HG02870 (cell line): ENCODE data around the gene COL25A1.
"Not testable (repeated sequence)": the region's sequence is repeated elsewhere in the genome, so short reads cannot be mapped to it uniquely, and the experiment has no call there.

ENCODE experiments used
- ATAC-seq: cut with Tn5 transposase; IDR thresholded peaks from one replicate; pipeline ENCODE4 v1.9.1; 2021; ENCODE audit warnings: mild to moderate bottlenecking, moderate library complexity; ENCODE audit not compliant: unreplicated experiment

Gene COL25A1

DNA sequence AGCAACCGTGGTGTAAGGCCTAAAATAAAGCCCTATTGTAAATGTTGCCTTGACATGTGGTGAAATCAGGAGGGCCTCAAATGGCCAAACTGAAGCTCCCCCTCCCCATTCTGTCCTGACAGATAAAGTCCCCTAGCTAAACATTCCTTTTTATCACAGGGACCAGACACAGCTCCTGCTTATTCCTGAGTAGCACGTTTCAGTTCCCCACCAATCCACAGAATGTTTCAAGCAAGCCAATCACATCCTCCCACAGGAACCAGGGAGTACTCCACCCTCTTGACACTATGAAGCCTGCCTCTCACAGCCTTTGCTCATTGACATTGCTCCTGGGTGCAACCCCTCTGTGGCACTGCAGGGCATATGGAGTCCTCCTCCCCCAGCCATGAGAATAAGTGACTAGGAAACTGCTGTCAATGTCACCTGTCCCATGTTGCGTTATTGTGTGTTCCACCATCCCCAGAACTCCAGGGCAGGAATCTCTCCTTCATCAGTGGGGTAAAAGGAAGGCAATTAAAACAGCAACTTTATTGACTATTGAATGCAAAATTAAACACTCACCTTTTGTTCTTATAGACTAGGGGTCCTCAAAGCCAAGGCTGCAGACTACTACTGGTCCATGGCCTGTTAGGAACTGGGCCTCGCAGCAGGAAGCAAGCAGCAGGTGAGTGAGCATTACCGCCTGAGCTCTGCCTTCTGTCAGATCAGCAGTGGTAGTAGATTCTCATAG lies 128.1 kb downstream of the COL25A1 start:
- no peak for ATAC-seq

DNA sequence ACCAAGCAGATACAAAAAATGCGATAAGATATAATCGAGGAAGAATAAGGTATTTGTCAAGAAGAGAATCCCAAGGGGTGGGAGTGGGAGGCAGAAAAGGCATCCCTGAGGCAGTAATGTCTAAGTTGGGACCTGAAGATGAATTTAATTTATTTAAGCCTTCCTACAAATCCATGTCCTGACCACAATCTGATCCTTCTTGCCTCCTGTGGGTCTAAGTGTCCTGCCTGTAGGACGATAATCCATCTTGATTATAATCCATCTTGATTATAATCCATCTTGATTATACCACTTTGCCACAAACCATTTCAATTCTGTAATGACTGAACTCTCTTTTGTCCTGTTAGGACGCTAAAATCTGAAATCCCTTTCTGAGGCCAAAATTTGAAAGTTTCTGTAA lies 130.2 kb downstream of the COL25A1 start:
- no peak for ATAC-seq

DNA sequence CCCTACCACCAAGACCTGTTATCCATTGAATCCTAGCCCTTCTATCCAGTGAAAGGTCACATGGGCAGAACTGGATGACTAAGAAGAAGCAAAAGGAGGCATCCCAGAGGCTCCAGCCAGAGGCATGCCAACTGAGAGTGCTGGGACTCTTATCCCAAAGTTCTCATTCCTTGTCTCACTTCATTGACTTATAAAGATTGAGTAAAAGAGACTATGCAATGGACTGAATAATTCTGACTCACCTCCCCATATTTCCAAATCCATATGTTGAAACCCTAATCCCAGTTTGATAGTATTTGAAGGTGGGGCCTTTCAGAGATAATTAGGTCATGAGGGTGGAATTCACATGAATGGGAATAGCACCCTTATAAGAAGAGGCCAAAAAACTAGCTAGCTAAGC lies 131.4 kb downstream of the COL25A1 start:
- ATAC-seq, result no peak

DNA sequence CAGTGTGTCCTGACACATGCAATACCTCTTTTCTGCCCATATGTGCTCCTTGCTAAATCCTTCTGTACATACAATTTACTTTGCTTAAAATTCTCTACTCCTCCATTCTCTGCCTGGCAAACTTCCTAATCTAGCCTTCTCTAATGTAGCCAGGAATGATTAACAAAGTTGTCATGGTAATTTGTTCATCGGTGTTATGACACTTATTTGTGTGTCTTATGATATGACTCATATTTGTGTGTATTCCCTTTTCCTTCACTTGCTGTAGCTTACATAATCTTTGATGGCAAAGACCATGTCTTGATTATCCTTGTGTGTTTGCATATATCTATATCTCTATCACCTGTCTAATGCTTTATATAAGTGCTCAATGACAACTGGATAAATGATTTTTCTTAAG lies 133.3 kb downstream of the COL25A1 start:
- ATAC-seq, result no peak

DNA sequence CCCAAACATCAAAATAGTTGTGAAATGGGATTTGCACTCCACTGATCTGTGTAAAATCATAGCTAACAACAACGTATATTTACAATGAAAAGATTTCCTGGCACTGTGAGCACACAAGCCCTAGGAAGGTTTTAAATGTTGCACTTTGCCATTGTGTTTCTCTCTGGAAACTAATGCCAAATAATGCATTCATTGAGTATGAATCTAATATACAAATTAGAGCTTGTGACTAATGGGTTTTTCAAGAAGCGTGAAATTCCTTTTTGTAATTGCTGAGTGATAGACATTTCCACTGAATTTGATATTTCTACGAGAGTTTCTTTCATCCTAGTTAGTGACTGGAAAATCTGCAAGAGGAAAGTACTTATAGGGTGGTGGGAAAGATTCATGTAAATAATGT lies 135.9 kb downstream of the COL25A1 start:
- no peak for ATAC-seq

DNA sequence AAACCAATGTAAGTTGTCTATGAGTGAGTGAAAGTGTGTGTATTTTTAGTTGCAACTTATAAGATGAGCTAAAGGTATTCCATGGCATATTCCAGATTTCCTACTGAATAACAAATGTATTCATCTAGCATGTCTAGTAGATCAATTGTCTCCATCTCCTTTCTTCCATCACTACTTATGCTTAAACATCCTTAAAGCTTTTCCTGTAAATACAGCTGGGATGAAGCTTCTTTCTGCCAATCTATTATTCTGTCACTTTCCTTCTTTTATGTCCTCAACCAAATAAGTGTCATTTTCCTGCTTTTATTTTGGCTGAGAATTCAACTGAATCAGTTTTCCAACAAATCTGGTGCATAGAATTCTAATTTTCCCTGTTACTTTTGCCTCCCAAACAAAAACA lies 136.3 kb downstream of the COL25A1 start:
- ATAC-seq, result no peak

DNA sequence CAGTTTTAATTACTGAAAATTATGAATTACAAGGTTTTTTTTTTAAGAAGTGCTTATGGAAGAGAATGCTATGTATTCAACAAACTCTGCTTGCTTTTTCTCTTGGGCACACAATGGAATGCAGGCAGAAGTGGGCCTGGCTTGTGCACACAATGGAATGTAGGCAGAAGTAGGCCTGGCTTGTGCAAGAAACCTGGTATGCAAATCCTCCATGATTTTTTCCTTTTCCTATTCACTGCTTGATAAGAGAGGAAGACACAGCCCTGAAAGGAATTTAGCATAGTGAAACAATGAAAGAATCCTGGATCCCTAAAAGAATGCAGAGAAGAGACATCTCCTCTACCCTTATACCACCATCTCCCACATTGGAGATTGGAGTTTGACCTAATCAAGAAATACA lies 138.4 kb downstream of the COL25A1 start:
- ATAC-seq, result no peak

DNA sequence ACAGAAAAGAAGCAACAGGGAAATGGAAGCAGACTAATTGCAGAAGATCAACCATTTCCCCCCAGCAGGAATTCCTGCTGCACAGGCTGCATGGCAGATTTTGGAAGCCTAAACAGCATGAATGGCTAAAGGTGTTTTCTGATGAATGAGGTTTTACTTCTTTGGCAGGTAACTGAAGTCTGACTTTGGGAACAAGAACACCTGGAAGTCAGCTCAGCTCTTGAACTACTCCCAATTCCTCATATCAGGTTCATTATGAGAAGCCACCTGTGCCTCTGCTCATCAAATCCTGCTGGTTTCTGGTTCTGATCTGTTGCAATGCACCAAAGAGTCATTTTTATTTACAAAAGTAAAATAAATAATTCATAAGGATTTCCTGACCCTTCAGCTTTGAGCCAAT lies 139.0 kb downstream of the COL25A1 start:
- no peak for ATAC-seq

DNA sequence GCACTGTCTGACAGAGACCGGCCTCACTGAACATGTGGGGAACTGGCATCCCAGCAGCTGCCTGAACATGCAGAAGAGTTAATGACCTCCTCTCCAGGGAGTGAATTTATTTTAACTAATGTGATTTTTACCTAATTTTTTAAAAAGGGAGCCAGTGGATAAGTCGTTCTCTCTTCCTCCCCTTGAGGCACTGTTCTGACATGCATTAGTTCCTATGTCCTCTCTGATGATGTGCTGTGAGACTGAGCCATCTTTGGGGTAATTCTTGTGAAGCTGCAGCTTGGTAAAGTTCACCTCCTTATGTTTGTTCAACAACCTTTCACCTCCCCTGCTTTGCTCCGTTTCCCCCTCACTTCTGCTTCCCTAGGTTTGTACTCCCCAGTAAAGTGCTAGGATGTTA lies 139.7 kb downstream of the COL25A1 start:
- ATAC-seq, result no peak

DNA sequence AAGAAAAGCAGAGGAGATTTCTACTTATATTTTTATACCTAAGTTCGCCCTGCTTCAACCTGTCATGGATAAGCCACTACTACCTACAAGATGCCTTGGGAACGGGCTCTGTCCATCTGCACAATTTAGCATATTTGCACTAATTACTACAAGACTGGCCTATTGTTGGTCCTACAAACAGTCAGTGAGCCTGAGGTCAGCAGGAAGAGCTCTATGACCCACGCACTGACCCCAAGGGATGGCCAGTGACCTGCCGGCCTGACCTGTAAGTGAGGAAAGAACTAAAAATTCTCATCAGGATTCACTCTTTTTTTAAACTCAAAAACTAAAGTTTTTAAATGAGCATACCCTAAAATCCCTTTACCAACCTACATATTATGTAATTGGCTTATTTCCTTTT lies 142.0 kb downstream of the COL25A1 start:
- no peak for ATAC-seq

DNA sequence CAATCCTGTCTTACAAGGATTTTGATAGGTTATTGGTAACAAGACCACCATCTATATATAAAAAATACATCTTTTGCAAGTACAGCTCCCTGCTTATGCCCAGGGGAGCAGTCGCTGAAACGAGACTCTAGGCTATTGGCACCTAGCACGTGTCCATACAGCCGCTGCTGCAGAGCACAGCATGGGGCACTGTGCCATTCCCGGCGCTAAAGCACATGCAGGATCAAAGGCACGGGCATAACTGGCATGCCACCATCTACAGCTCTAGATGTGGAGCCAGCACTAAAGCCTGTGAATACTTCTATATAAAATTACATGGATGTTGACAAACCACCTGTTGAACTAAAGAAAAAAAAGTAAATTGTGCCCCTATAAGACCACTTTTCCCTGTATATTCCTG lies 144.8 kb downstream of the COL25A1 start:
- no peak for ATAC-seq

DNA sequence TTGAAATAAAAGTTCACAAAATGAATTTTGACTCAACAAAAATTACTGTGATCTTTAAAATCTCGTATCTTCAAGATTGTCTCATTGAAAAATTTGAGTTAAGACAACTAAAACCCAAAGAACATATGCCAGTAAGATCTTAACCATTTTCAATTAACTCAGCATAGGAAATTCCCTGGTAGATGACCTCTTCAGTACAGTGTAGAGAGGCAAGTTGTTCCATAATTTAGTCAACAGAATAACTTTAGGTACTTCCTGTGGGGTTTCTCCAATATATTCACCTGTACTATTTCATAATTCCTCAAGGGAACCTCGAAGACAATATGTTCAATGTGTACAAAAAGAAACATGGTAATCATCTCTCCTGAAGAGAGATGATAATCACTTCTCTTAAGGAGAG lies 145.3 kb downstream of the COL25A1 start:
- ATAC-seq, result no peak

DNA sequence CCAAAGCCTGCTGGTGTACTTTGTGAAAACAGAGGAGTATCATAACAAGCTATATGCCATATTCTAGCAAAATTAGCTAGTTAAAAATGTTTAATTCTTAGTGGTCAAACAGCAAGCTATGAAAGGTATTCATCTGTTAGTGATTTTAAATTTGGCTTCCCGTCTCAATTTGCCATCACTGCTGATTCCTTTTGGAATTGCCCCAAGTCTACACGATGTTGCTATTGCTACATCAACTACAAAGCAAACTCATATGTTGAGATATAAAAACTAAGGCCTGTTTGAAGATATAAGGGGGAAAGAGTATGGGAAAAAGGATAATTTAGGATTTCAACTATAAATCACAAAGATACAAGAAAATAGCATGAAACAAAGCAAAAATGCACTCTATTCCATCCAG lies 146.1 kb downstream of the COL25A1 start:
- ATAC-seq, result no peak

DNA sequence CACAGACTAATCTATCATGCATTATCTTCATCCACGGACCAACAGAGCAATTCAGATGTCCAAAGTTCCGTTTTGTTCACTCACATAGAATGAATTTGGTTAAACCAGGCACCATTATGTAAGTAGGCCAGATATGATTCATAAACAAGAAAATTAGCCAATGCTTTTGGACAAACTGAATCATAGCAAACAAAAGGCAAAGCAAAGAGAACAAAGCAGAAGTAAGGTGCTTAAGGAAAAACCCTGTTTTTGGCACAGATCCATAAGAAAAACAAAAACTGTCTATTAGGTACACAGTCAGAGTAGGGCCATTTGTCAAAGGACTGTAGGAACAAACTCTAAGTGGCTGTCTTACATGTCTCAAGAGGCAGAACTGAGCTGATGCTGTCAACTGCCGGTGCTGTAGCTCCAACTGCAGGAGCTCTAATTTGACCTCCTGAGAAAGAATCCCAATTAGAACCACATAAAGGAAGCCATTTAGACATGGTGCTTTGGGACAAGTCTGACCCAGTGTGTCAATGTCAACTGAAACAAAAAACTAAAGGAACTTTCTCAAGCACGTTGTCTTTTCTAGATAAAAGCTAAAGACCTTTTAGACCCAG lies 146.7 kb downstream of the COL25A1 start:
- ATAC-seq, result no peak

DNA sequence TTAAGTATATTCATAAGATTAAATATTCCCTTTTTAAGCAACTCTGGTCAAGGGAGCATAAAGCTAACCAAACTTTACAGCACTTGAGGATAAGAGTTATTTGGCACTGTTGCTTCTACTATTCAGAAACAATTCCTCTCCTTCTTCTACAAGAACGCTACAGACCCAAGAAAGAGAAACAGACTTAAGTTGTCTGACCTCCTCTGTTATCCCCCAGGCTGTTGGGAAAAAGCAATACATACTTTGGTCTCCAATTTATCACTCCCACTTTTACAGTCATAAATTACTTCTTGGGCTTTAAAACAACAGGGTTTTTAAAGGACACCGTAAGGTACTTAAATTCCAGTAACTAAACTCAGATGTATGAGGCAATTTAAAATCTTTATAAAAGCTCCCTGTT lies 147.4 kb downstream of the COL25A1 start:
- ATAC-seq, result no peak

DNA sequence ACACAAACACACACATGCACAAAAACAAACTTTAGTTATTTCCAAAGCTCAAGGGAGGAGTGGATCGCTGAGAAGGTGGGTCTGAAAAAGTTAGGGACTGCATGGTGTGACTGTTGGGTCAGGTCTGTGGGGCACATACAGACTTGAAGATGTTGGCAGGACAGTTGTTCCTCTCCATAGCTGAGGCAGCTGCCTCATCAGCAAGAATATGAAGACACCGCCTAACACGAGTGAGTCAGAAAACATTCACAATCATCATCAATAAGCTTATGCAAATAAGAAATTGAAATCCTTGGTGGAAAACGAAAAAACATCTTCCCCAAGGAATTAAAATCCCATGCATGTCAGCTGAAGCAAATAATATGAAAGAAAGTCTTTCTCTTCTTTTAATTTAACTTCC lies 148.0 kb downstream of the COL25A1 start:
- no peak for ATAC-seq

DNA sequence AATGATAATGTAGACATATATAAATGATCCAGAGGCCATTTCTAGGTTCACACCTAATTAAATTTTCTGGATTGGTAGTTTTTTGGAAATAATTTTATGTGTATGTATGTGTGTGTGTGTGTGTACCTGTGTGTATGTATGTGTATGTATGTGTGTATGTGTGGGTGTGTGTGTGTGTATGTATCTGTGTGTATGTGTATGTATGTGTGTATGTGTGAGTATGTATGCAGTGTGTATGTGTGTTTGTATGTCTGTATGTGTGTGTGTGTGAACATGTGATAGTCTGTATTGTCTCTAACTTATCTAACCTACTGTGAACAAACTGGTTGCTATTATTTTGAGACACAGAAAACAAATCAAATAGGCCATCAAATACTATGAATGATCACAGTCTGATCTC lies 152.6 kb downstream of the COL25A1 start:
- no peak for ATAC-seq

DNA sequence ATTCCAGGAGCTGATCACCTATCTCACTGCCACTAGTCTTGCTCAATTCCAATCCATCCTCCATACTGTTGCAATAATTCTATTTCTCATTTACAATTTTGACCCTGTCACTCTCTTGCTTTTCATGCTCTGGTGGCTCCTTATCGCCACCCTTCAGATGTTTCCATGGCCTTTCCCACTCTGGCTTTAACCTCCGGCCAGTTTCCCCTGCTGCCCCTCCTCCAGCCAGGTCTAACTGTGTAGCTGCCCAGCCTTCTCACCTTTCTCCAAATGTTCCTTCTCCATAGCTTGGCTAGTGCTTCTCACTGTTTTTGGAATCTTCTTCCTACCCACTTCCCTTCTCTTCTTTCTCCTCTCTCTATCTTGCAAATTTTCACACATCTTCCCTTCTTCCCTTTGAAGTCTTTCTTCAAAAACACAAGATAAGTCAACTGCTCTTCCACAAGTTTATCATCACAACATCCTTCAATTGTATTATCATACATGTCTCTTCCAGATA lies 153.8 kb downstream of the COL25A1 start:
- ATAC-seq, result no peak

DNA sequence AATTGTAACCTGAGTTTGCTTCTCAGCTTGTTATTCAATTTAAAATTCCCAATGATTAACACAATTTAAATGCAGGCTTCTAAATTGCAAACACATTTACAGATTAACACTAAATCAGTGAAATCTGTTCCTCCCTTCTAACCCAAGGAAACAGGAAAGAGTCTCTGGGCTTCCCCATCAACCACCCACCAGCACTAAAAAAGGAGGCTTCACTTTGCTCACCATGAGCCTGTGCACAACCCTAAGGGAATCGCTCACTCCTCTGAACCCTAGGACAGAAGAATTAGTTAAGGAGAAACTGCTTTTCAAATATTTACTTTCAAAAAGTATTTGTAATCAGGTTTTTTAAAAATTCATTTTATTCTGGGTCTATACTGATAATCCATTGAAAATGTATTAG lies 155.3 kb downstream of the COL25A1 start:
- no peak for ATAC-seq

DNA sequence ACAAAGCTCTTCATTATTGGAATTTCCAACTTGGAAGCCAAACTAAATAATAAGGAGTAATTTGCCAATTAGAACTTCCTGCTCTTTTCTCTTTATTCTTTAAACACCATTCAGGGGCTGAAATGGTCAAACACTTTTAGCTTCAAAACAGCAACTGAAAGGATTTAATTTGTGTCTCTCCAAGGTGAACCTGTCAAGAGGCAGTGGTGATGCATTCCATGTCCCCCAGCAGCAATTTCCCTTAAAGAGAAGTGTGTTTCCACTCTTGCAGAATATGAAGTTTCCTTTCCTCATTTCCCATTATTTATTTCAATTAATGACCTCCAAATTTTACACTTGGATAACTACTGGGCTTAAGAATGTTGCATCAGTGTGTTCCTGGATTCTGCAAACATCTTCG lies 156.0 kb downstream of the COL25A1 start:
- ATAC-seq, result no peak

DNA sequence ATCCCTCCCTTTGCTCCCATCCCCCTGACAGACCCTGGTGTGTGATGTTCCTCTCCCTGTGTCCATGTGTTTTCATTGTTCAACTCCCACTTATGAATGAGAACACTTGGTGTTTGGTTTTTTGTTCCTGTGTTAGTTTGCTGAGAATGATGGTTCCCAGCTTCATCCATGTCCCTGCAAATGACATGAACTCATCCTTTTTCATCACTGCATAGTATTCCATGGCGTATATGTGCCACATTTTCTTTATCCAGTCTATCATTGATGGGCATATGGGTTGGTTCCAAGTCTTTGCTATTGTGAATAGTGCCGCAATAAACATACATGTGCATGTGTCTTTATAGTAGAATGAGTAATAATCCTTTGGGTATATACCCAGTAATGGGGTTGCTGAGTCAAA lies 164.3 kb downstream of the COL25A1 start:
- not testable (repeated sequence) for ATAC-seq

DNA sequence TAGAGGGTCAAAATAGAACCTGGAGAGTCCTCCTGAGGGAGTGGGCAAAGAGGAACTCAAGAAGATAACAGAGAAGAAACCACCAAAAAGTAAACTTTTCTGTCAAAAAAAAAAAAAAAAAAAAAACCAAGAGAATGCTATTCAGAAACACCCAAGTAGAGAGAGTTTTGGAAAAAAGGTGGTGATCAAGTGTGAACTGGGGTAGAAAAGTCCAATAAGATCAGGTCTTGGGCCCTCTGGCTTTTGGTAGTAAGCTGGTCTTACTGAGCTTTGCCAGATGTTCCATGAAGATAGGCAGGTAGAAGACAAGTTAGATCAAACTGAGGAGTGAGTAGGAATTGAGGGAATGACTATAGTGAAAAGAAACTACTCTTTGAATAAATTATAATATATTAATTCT lies 167.5 kb downstream of the COL25A1 start:
- no peak for ATAC-seq

DNA sequence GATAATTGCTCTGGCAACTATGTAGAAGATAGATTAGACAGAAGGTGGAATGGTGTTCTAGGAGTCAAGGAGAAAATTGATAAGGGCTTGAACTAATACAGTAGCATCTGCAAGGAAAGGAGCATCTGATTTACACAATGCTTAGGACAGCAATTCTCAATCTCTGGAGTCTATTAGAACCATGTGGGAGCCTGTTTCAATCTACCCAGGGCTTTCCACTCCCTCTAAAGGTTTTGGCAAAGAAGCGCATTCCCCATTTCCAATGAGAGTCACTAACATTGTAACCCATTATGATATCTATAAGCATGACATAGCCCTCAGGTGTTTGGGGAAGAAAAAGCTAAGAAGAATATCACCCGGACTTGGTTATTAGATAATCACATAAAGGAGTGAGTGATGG lies 168.2 kb downstream of the COL25A1 start:
- no peak for ATAC-seq
